Measurements from ENCODE around the gene KRT71.

DNA sequence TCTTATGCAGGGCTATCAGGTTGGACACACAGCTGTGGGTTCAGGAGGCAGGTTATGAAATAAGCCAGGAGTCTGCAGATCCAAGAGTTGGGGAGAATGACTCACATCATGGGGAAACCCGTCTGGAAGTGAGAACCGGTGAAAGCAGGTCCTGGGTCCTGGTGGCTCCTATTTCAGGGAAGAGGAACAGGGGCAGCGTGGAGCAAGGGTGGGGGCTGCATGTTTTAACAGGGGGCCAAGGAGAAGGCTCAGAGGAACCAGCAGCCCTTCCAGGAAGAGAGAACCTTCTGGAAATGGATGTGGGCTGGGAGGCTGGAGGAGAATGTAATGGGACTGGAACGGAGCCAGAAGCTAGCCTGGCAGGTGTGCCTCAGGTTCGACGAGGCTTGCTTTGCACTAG, 28.5 kb upstream of the KRT71 start:
- TF ChIP-seq, protein P1, sequence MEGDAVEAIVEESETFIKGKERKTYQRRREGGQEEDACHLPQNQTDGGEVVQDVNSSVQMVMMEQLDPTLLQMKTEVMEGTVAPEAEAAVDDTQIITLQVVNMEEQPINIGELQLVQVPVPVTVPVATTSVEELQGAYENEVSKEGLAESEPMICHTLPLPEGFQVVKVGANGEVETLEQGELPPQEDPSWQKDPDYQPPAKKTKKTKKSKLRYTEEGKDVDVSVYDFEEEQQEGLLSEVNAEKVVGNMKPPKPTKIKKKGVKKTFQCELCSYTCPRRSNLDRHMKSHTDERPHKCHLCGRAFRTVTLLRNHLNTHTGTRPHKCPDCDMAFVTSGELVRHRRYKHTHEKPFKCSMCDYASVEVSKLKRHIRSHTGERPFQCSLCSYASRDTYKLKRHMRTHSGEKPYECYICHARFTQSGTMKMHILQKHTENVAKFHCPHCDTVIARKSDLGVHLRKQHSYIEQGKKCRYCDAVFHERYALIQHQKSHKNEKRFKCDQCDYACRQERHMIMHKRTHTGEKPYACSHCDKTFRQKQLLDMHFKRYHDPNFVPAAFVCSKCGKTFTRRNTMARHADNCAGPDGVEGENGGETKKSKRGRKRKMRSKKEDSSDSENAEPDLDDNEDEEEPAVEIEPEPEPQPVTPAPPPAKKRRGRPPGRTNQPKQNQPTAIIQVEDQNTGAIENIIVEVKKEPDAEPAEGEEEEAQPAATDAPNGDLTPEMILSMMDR (IDR thresholded peaks at IDR 0.05), result no peak
- TF ChIP-seq POLR2A (IDR thresholded peaks at IDR 0.05), result no peak
